ENCODE results near the gene OR5B12. TPM values are rescaled to one million over a fixed set of nuclear protein-coding genes. Genes with fewer than 3 reads are reported as not detected.
"Not testable (repeated sequence)": the region's sequence is repeated elsewhere in the genome, so short reads cannot be mapped to it uniquely, and the experiment has no call there.

The OR5B12 gene
- total RNA-seq (2014; rRNA removed; shearing (Covaris generic)), result not detected in 2 replicates

DNA sequence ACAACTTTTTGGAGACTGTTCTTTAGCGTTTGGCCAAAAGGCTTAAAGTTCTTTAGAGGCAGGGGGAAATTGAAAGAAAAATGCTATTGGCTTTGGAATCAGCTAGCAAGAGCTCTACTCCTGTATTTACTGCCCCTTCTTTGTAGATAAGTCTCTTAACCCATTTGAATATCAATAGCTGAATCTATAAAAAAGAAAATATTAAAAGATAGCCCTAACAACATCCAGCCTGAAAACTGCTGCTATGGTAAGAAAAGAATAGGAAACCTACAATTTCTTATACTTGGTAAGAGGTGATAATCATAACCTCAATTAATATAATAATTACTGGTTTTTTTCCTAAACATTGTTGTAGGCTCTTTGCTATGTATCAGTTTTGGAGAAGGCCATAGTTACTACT lies at the start of gene OR5B12:
TSS of gene OR5B12 (minus strand) at position 101 of the 400 bp plus-strand sequence. CDS start 2,085 bp downstream, outside the sequence.
- no peak for DNase-seq (ENCODE audit: low spot score)

DNA sequence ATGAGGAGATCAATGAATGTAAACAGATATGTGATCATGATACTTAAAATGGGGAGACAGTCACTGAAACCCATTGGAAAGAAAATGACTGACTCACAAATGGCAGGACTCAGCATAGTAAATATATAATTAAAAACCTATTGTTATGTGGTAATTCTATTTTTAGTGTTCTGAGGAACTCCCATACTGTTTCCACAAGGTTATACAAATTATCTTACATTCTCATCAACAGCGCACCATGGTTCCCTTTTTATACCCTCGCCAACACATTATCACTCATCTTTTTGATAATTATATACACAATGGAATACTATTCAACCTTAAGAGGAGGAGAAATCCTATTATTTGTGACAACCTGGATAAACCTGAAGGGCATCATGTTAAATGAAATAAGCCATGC lies 48.8 kb upstream of the OR5B12 start:
- no peak for DNase-seq (ENCODE audit: low spot score)

DNA sequence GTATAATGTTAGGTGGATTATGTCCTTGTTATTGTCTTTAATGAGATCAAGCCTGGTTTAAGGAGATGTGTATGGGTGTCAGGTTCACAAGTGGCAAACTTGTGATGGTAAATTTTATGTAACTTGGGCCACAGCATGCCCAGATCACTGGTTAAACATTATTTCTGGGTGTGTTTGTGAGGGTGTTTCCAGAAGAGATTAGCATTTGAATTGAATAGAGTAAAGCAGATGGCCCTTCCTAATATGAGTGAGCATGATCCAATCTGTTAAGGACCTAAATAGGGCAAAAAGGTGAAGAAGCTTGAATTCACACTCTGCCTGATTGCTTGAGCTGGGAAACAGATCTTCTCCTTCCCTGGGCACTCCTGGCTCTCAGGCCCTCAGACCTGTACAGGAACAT lies 45.1 kb upstream of the OR5B12 start:
- no peak for DNase-seq (ENCODE audit: low spot score)

DNA sequence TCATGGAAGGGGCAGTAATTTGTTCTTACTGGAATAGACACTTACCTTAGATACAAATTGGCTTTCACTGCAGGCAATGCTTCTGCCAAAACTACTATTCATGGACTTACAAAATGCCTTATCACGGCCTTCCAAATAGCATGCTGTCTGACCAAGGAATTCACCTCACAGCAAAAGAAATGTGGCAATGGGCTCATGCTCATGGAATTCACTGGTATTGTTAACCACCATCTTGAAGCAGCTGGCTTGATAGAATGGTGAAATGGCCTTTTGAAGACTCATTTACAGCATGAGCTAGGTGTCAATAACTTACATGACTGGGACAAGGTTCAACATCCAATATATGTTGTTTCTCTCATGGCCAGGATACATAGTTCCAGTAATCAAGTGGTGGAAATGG lies 43.9 kb upstream of the OR5B12 start:
- DNase-seq (ENCODE audit: low spot score), result no peak

DNA sequence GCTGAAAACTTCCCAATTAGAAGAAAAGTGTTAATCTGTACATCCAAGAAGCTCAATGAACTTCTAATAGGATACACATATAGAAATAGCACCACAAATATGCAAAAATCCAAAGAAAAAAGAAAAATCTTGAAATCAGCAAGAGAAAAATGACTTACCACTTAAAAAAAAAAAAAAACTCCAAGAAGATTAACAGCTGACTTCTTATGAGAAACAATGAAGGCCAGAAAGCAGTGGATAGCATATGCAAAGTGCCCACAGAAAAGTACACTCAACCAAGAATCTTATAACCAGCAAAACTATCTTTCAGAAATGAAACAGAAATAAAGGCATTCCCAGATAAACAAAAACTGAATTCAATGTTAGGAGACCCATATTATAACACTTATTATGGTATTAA lies 29.9 kb upstream of the OR5B12 start:
- DNase-seq (ENCODE audit: low spot score), result no peak

DNA sequence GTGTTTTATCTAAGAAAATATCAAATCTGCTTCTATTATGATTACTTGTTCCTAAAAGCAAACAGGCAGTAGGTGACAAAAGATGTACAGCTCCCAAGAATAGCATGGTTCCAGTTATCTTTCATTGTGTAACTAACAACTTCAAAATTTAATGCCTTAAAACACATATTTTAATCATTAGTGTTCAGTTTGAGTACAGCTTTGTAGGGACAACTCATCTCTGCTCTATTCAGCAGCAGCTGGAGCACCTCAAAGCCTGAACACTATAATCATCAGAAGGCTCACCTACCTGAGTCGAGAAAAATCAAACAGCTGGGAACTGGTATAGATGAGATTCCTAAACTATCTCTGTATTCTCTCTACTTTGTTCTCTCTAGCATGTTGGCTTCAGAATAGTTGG lies 24.3 kb upstream of the OR5B12 start:
- DNase-seq (ENCODE audit: low spot score), result no peak

DNA sequence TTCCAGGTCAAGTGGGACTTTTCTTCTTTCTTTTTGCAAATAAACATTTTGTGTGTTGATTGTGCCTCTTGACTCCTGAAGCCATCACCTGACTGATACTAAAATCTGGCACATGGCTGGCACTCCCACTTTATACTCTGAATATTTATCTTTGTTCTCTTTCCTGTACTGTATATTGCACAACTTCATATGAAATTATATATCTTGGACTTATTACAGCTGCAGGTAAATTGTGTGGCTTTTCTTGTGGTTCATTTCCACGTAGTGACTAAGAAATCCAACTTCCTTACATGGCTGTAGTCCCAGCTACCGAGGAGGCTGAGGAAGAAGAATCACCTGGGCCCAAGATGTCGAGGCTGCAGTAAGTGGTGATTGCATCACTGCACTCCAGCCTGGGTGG lies 23.7 kb upstream of the OR5B12 start:
- no peak for DNase-seq (ENCODE audit: low spot score)

DNA sequence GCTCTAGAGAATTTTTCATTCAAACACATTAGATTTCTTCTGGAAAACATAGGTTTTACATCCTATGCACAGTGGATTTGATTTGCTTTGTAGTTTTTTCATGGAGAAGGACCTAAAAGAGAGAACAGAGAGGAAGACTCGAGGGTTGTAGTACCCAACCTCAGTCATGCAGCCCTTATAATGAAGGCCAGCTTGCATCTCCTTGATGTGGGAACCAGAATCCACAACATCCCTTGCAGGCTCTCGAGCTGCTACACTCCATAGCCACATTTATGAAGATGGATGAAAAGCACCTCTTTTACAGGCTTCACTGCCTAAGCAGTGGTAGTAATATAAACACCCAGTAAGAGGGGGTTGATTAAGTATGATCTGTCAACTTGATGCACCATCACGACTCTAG lies 9.5 kb upstream of the OR5B12 start:
- DNase-seq (ENCODE audit: low spot score), result no peak

DNA sequence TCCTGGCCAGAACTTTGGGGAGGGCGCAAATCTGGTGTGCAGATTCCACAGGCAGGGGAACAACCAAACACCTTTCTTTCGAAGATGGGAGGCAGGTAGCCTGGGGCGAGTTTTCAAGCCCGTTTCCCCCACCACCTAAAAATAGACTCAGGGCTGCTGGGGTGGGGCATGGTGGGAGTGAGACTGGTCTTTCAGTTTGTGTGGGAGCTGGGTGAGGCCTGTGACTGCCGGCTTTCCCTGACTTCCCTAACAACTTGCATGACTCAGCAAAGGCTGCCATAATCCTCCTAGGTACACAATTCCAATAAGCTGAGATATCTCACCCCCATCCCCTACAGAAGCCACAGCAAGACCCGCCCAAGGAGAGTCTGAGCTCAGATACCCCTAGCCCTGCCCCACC lies 4.3 kb upstream of the OR5B12 start:
- no peak for DNase-seq (ENCODE audit: low spot score)

DNA sequence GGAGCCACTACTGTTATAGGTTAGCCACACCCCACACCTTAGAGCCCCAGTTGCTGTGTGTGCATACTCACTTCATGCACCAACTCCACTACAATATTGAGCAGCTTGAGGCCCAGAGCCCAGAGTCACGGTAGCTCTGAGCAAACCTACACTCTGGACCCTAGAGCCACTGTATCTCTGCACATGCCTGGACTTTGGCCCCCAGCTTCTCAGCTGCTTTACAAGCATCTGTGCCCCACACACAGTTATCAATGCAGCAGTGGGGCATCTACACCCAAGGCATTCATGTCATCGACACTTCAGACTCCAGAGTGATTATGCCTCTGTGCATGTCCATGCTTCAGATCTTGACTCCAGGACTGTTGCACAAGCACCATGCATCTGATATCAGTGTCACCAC lies 2.3 kb upstream of the OR5B12 start:
- DNase-seq (ENCODE audit: low spot score), result no peak

DNA sequence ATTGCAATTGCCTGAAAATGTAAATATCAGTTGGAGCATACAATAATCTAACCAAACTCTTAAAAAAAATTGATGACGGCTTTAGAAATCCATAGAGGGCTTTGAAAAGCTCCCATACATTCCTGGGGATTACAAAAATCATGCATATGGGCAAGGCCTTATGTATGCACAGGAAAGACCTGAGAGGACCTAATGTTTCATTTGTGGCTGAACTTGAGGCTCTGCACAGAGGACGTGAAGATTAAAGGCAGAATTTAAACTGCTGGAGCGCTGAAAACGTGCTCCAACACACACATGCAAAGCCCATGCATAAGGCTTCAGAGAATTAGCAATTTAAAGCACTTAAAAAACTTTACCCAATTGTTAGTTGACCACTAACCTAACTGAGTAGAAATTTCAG lies 3.5 kb downstream of the OR5B12 start:
- DNase-seq (ENCODE audit: low spot score), result no peak

DNA sequence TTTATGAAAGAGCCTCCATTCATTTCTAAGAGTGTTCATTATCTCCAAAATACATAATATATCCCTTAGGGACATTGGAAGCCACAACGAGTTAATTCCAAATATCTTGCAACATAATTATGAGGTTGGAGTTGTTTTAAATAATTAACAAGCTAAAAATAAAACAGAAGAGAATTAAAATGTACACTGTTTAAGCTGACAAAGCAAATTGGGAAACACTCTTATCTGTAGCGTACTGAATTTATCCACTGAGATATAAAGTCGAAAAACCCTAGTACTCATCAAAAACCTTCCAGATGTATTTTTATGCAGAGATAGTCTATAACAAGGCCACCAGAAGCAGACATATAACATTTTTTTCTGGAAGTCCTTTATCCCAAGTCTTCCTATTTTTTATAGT lies 7.8 kb downstream of the OR5B12 start:
- DNase-seq (ENCODE audit: low spot score), result no peak

DNA sequence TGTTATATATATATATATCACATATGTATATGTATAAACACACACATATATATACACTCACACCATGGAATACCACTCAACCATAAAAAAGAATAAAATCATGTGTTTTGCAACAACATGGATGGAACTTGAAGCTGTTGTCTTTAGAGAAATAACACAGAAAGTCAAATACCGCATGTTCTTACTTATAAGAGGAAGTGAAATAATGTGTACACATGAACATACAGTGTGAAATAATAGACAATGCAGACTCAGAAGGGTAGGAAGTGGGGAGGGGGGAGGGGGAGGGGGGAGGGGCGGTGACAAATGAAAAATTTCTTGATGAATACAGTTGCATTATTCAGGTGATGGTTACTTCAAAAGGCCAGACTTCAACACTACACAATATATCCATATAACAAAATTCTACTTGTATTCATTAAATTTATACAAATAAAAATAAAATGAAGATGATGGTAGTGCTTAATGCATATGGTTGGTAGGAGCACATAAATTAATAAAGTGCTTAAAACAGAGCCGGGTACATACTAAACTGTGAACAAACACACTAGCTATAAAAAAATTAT lies 8.3 kb downstream of the OR5B12 start:
- DNase-seq (ENCODE audit: low spot score), result no peak

DNA sequence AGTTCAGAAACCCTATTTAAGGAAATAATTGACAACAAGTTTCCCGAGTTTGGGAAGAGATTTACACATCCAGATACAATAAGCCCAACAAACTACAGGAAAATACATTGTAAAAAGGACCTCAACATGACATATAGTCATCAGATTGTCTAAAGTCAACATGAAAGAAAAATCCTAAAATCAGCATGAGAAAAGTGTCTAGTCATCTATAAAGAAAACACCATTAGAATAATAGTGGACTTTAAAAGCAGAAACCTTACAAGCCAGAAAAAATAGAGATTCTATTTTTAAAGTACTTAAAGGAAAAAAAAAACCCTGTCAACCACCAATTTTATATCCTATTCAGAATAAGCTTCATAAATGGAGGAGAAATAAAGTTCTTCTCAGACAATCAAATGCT lies 12.8 kb downstream of the OR5B12 start:
- DNase-seq (ENCODE audit: low spot score), result no peak

DNA sequence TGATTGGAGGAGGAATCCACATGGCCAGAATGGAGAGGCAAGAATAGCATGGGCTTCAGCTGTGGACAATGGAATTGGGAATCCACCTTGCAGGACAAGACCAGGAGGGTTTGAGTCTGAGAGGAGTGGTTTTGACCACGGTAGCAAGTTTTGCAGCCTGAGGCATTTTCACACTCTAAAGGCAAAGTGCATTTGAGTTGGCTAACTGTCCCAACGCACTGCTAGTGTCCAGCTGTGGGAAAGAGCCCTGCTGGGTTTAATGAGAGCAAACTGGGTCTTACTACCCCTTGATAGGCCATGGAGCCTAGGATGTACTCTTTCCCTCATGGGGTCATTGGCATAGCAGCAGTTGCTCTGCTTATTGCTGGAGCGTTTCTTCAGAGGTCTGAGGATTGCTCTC lies 14.0 kb downstream of the OR5B12 start, which contains the start of gene OR5B2:
TSS of gene OR5B2 (minus strand) at position 101 of the 400 bp plus-strand sequence. CDS start 4,860 bp downstream, outside the sequence.
- DNase-seq (ENCODE audit: low spot score), result no peak

DNA sequence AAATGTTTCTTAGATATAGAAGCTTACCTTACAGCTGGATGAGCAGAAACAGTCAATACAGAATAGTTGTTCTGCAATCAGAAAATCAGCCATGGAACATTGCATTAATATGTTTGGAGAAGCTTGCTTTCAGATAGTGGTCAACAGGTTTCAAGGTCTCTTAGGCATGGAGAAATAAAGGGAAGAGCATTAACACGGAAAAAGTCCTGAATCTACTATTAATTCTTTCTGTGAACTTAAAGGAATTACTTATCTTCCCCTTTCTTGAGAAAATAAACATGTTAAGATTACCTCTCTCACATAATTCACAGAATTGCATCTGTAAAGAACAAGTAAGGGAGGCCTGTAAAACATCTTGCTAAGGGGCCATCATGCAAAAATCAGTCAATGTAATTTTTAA lies 35.3 kb downstream of the OR5B12 start, which contains the start of gene OR5B3:
TSS of gene OR5B3 (minus strand) at position 101 of the 400 bp plus-strand sequence. CDS start 3,465 bp downstream, outside the sequence.
- DNase-seq (ENCODE audit: low spot score), result no peak

DNA sequence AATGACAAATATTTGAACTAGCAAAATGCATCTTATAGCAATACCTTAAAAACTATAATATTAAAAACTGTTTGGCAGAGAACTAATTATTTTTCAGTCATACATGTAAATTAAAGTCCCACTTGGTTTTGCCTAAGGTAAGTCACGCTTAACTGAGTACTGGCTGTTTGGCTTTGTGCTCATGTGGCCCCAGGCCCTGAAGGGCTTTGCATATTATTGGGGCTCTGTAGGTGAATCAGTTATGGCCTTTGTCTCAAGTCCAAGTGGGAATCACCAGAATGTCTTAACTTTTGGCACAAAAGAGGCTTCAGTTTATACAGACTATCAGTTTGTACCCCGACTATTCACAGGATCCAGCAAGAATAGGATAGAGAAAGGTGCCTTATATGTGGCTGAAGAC lies 42.4 kb downstream of the OR5B12 start:
- DNase-seq (ENCODE audit: low spot score), result not testable (repeated sequence)

DNA sequence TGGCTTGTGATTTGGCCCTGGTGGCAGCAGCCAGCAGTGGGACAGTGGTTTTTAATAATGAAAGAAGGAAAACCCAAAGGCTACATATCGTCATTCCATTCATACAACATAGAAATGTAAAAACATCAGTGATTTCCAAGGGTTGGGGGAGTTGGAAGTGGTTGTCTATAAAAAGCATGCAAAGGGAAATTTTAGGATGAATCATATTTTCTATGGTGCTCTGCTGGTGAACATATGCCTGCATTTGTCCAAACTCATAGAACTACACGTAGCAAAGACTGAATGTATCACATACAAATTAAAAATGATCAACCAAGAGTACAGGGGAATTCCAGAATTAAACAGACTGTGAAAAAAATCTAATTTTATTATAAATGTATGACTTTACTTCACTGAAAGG lies 46.5 kb downstream of the OR5B12 start:
- no peak for DNase-seq (ENCODE audit: low spot score)

DNA sequence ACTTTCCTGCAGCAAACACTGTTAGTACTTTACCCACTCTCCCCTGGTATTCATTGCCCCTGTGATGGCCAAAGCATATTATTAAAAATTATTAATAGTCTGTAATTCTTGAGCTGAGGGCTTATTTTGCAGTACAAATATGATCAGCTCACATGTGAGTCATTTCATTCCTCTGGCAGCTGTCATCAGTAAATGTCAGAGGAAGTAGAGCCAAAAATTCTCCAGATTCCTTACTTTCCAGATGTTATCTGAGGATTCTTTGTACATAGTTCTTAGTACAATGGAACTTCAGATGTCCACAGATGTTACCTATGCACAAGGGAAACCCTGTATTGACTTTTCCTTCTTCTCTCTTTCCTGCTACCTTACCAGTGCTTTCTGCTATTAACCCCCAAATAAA lies 47.8 kb downstream of the OR5B12 start:
- no peak for DNase-seq (ENCODE audit: low spot score)

DNA sequence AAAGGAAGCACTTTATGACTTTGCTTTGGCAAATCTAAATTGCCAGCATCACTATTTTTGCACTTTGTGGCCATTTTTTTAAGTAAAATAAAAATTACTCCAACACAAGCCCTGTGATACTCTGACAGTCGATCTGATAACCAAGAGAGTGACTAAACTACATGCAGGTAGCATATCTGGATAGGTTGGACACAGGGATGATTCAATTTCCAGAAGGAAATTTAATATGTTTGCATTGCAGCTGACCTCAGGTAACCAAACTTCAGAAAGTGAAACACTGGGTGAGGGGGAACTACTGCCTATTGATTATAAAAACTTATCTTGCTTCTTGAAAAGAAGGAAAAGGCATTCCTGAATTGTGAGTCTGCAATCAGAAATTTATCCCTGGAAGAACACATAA lies 49.3 kb downstream of the OR5B12 start:
- DNase-seq (ENCODE audit: low spot score), result no peak

DNA sequence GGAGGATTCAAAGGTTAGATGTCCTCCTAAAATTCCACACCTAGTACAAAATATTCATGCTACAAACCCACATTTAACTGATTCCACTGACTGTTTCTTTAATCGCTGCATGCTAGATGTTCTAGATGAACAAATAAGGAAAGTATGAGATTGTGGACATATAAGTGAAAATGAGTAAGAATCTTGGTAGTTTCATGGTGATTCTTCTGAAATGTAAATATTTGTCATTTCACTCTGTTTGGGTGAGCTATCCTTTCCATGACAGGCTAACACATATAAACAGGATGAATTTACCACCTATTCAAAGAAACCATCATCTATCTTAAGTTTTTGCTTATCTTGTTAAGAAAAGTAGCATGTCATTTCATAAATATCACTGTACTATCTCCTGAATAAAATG lies 50.2 kb downstream of the OR5B12 start:
- no peak for DNase-seq (ENCODE audit: low spot score)

DNA sequence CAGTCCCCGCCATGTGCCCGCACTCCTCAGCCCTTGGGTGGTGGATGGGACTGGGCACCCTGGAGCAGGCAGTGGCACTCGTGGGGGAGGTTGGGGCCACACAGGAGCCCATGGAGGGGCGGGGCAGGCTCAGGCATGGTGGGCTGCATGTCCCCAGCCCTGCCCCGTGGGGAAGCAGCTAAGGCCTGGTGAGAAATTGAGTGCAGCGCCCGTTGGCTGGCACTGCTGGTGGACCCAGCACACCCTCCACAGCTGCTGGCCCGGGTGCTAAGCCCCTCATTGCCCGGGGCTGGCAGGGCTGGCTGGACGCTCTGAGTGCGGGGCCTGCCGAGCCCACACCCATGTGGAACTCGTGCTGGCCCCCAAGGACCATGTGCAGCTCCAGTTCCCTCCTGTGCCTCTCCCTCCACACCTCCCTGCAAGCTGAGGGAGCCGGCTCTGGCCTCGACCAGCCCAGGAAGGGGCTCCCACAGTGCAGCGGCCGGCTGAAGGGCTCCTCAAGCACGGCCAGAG lies 51.4 kb downstream of the OR5B12 start:
- DNase-seq (ENCODE audit: low spot score), result no peak
